H1 (cell line): Measurements from ENCODE around the gene TLL1. TPM values are rescaled to one million over a fixed set of nuclear protein-coding genes. Genes with fewer than 3 reads are reported as not detected.

Source experiments
- CTCF ChIA-PET: fragments of 300-600 bp; sonication (Branson Sonifier 250); formaldehyde crosslinking; loops from one replicate; lab custom pipeline; 2021; ENCODE audit not compliant: partially characterized antibody; lab: Charles Lee
- POLR2A ChIA-PET: fragments of 300-600 bp; sonication (Branson Sonifier 250); formaldehyde crosslinking; loops from one replicate; lab custom pipeline; 2021; ENCODE audit warnings: inconsistent platforms; ENCODE audit not compliant: partially characterized antibody; lab: Charles Lee
- DNase-seq, 2 experiments: peaks; one replicate each; pipeline versions ENCODE4 v3.0.0 to v3.0.0-alpha.2; 2010 to 2022; ENCODE audit warnings: low spot score in 2 of 2, low read depth in 1 of 2, mixed read lengths in 1 of 2
- FAIRE-seq: peaks from 2 replicates; lab custom pipeline; 2011; peaks lifted over from hg19 to GRCh38; lab: Jason Lieb, UNC
- H2AFZ ChIP-seq: 2 replicates; pipeline ENCODE4 v1.8.1; 2012; ENCODE audit warnings: low read length, inconsistent platforms
- H2AK5ac ChIP-seq: 2 replicates; pipeline ENCODE4 v1.6.1; 2013; ENCODE audit warnings: low read depth, low read length
- H2BK120ac ChIP-seq: replicated peaks from 2 replicates; pipeline ENCODE3; 2013; ENCODE audit warnings: low read depth, low read length, inconsistent platforms
- H2BK12ac ChIP-seq: 2 replicates; pipeline ENCODE4 v1.6.1; 2013; ENCODE audit warnings: low read depth, low read length
- H2BK15ac ChIP-seq: 2 replicates; pipeline ENCODE4 v1.6.1; 2013; ENCODE audit warnings: low read length
- H2BK20ac ChIP-seq: 2 replicates; pipeline ENCODE4 v1.6.1; 2013; ENCODE audit warnings: low read length
- H2BK5ac ChIP-seq: 2 replicates; pipeline ENCODE4 v1.6.1; 2013; ENCODE audit warnings: low read depth, low read length
- H3K14ac ChIP-seq: 2 replicates; pipeline ENCODE4 v1.6.1; 2013; ENCODE audit warnings: inconsistent platforms; ENCODE audit not compliant: insufficient read length
- H3K18ac ChIP-seq: 2 replicates; pipeline ENCODE4 v1.6.1; 2013; ENCODE audit warnings: low read length; ENCODE audit errors: extremely low read depth
- H3K23ac ChIP-seq: 2 replicates; pipeline ENCODE4 v1.6.1; 2013; ENCODE audit warnings: inconsistent platforms; ENCODE audit not compliant: insufficient read length
- H3K23me2 ChIP-seq: 2 replicates; pipeline ENCODE4 v1.6.1; 2013; ENCODE audit warnings: low read depth, low read length
- H3K27ac ChIP-seq: 2 replicates; pipeline ENCODE4 v1.6.1; 2011; ENCODE audit warnings: low read depth, low read length, inconsistent platforms
- H3K27me3 ChIP-seq, 4 experiments: replicated peaks in 1 of 4; 1 replicate in 1 of 4; 2 replicates in 3 of 4; pipeline versions ENCODE4 v1.6.1 to v1.8.1; 2011 to 2013; ENCODE audit warnings: low read length in 3 of 4, mild to moderate bottlenecking in 3 of 4, inconsistent platforms in 2 of 4, mixed read lengths in 2 of 4, moderate library complexity in 1 of 4; ENCODE audit not compliant: control insufficient read depth in 3 of 4, insufficient read depth in 3 of 4; ENCODE audit errors: extremely low read depth in 1 of 4
- H3K36me3 ChIP-seq, 4 experiments: 2 replicates each; pipeline versions ENCODE4 v1.6.1 to v1.8.1; 2011 to 2013; ENCODE audit warnings: mild to moderate bottlenecking in 4 of 4, low read length in 3 of 4, moderate library complexity in 2 of 4, control low read depth in 1 of 4, inconsistent platforms in 1 of 4; ENCODE audit not compliant: insufficient read depth in 4 of 4, control insufficient read depth in 2 of 4
- H3K4ac ChIP-seq: replicated peaks from 2 replicates; pipeline ENCODE3; 2013; ENCODE audit warnings: low read length, low read depth, mixed read lengths, inconsistent platforms; ENCODE audit not compliant: insufficient read length
- H3K4me1 ChIP-seq, 4 experiments: replicated peaks in 1 of 4; 1 replicate in 1 of 4; 2 replicates in 3 of 4; pipeline versions ENCODE4 v1.6.1 to v1.8.1; 2011 to 2013; ENCODE audit warnings: low read length in 3 of 4, inconsistent platforms in 2 of 4, mixed read lengths in 1 of 4; ENCODE audit not compliant: insufficient read depth in 4 of 4, control insufficient read depth in 3 of 4
- H3K4me2 ChIP-seq, 2 experiments: 2 replicates each; pipeline versions ENCODE4 v1.6.1 to v1.8.1; 2011 to 2013; ENCODE audit warnings: low read depth in 2 of 2, low read length in 2 of 2, control low read depth in 1 of 2, inconsistent platforms in 1 of 2, mild to moderate bottlenecking in 1 of 2; ENCODE audit not compliant: insufficient read depth in 1 of 2
- H3K4me3 ChIP-seq, 4 experiments: fragments of 200-600, 300-600 bp in 1 of 4; sonication (generic), shearing (Covaris generic), sonication (Bioruptor Twin) in 1 of 4; 2 replicates each; pipeline versions ENCODE4 v1.5.1 to v1.8.1; 2011 to 2016; ENCODE audit warnings: low read length in 4 of 4, low read depth in 3 of 4, control low read depth in 2 of 4, inconsistent platforms in 2 of 4, mild to moderate bottlenecking in 2 of 4, mixed read lengths in 1 of 4, moderate library complexity in 1 of 4; ENCODE audit not compliant: insufficient read depth in 2 of 4; ENCODE audit errors: extremely low read depth in 1 of 4
- H3K56ac ChIP-seq: replicated peaks from 2 replicates; pipeline ENCODE3; 2013; ENCODE audit warnings: low read depth, mild to moderate bottlenecking, mixed read lengths, low read length, inconsistent platforms; ENCODE audit not compliant: insufficient read length
- H3K79me1 ChIP-seq: 2 replicates; pipeline ENCODE4 v1.6.1; 2013; ENCODE audit warnings: low read depth, low read length, control low read depth
- H3K79me2 ChIP-seq, 2 experiments: 2 replicates each; pipeline versions ENCODE4 v1.6.1 to v1.8.1; 2012 to 2013; ENCODE audit warnings: low read length in 2 of 2, mild to moderate bottlenecking in 2 of 2, inconsistent platforms in 1 of 2; ENCODE audit not compliant: insufficient read depth in 2 of 2, control insufficient read depth in 1 of 2
- H3K9ac ChIP-seq, 4 experiments: replicated peaks in 1 of 4; 1 replicate in 1 of 4; 2 replicates in 3 of 4; pipeline versions ENCODE4 v1.6.1 to v1.8.1; 2011 to 2013; ENCODE audit warnings: low read depth in 3 of 4, low read length in 3 of 4, control low read depth in 2 of 4, mild to moderate bottlenecking in 2 of 4, moderate library complexity in 2 of 4, inconsistent platforms in 1 of 4; ENCODE audit errors: extremely low read depth in 1 of 4
- H3K9me3 ChIP-seq, 2 experiments: 2 replicates each; pipeline versions ENCODE4 v1.6.1 to v1.8.1; 2012 to 2013; ENCODE audit warnings: mild to moderate bottlenecking in 2 of 2, moderate library complexity in 2 of 2, control low read depth in 1 of 2, inconsistent platforms in 1 of 2, low read depth in 1 of 2, low read length in 1 of 2, mixed read lengths in 1 of 2; ENCODE audit not compliant: insufficient read depth in 2 of 2
- H4K20me1 ChIP-seq, 2 experiments: replicated peaks in 1 of 2; 2 replicates each; pipeline versions ENCODE3 to v1.8.1; 2011 to 2013; ENCODE audit warnings: inconsistent platforms in 2 of 2, low read length in 2 of 2, mild to moderate bottlenecking in 1 of 2; ENCODE audit not compliant: insufficient read depth in 2 of 2, control insufficient read depth in 1 of 2
- H4K5ac ChIP-seq: 2 replicates; pipeline ENCODE4 v1.6.1; 2013; ENCODE audit warnings: low read length, low read depth, mixed read lengths, inconsistent platforms; ENCODE audit not compliant: insufficient read length
- H4K8ac ChIP-seq: 2 replicates; pipeline ENCODE4 v1.8.0; 2013; ENCODE audit warnings: mild to moderate bottlenecking, moderate library complexity, low read length, inconsistent platforms; ENCODE audit not compliant: insufficient read depth; ENCODE audit errors: extremely low read depth
- H4K91ac ChIP-seq: replicated peaks from 2 replicates; pipeline ENCODE3; 2013; ENCODE audit warnings: low read length, mixed read lengths, inconsistent platforms; ENCODE audit not compliant: insufficient read length
- BACH1 ChIP-seq: IDR thresholded peaks from 2 replicates; pipeline ENCODE4 v1.6.1; 2012; ENCODE audit warnings: low read length, improper control_type of control experiment
- BCL11A ChIP-seq, 2 experiments: IDR thresholded peaks; one replicate each; pipeline ENCODE4 v1.6.1; 2011; ENCODE audit warnings: low read depth in 2 of 2, low read length in 2 of 2, mild to moderate bottlenecking in 2 of 2
- CREB1 ChIP-seq: IDR thresholded peaks from 2 replicates; pipeline ENCODE4 v1.6.1; 2012; ENCODE audit warnings: inconsistent platforms
- CTBP2 ChIP-seq: IDR thresholded peaks from 2 replicates; pipeline ENCODE4 v1.7.0; 2011; ENCODE audit warnings: borderline replicate concordance, mild to moderate bottlenecking, moderate library complexity, mixed read lengths, low read length; ENCODE audit not compliant: insufficient read depth, insufficient read length
- HDAC6 ChIP-seq: IDR thresholded peaks from one replicate; pipeline ENCODE4 v1.7.1; 2012; ENCODE audit warnings: low read depth, mild to moderate bottlenecking, inconsistent platforms, low read length, moderate library complexity
- JUN ChIP-seq: IDR thresholded peaks from 2 replicates; pipeline ENCODE4 v1.6.1; 2011; ENCODE audit warnings: low read depth, mild to moderate bottlenecking, improper control_type of control experiment, low read length
- KDM5A ChIP-seq: fragments of 200-600 bp; IDR thresholded peaks from 2 replicates; pipeline ENCODE4 v1.7.1; 2012; ENCODE audit warnings: mild to moderate bottlenecking, low read length, inconsistent platforms, mixed read lengths
- MAFK ChIP-seq: IDR thresholded peaks from 2 replicates; pipeline ENCODE4 v1.6.1; 2012; ENCODE audit warnings: low read depth, mild to moderate bottlenecking, improper control_type of control experiment, low read length
- PHF8 ChIP-seq: fragments of 200-600 bp; sonication (generic); conservative IDR thresholded peaks from 2 replicates; pipeline ENCODE4 v1.7.1; 2012; ENCODE audit warnings: low read depth, mild to moderate bottlenecking, inconsistent platforms, low read length, moderate library complexity
- RBBP5 ChIP-seq: IDR thresholded peaks from 2 replicates; pipeline ENCODE4 v1.7.1; 2012; ENCODE audit warnings: low read depth, mild to moderate bottlenecking, inconsistent platforms, low read length, moderate library complexity, borderline replicate concordance
- SIRT6 ChIP-seq: IDR thresholded peaks from one replicate; pipeline ENCODE4 v1.7.1; 2012; ENCODE audit warnings: low read length, inconsistent platforms
- SIX5 ChIP-seq: IDR thresholded peaks from 2 replicates; pipeline ENCODE4 v1.6.1; 2011; ENCODE audit warnings: mild to moderate bottlenecking, low read depth, low read length
- SP2 ChIP-seq: IDR thresholded peaks from 2 replicates; pipeline ENCODE4 v1.6.1; 2012; ENCODE audit warnings: mild to moderate bottlenecking, low read length, inconsistent platforms
- TAF1 ChIP-seq: IDR thresholded peaks from 2 replicates; pipeline ENCODE4 v1.6.1; 2011; ENCODE audit warnings: mild to moderate bottlenecking, low read depth, low read length
- TAF7 ChIP-seq: optimal IDR thresholded peaks from 2 replicates; pipeline ENCODE3; 2011; ENCODE audit warnings: low read depth, mild to moderate bottlenecking, inconsistent platforms, low read length, moderate library complexity, borderline replicate concordance
- ZNF274 ChIP-seq: IDR thresholded peaks from 2 replicates; pipeline ENCODE4 v1.7.0; 2012; ENCODE audit warnings: low read length, borderline replicate concordance; ENCODE audit errors: extremely low read depth
- WGBS, 2 experiments: shearing (Covaris generic) in 1 of 2; methylation state at CpG; one replicate each; pipeline versions ENCODE4 v1.1.6 to v1.1.7; 2013 to 2015; ENCODE audit warnings: low lambda C conversion rate in 2 of 2, mixed read lengths in 2 of 2, inconsistent platforms in 1 of 2, low coverage in 1 of 2, missing lambda C conversion rate in 1 of 2; ENCODE audit not compliant: insufficient replicate concordance in 2 of 2, insufficient coverage in 1 of 2, insufficient read length in 1 of 2; ENCODE audit errors: extremely low coverage in 1 of 2, missing lambda C conversion rate in 1 of 2; 5-methylcytosine and 5-hydroxymethylcytosine counted together
- polyA plus RNA-seq, 7 experiments: library from polyadenylated mRNA; depleted of rRNA in 3 of 7; stranded (reverse) in 5 of 7; unstranded in 2 of 7; fragments of >200 nt in 5 of 7; fragments of 200-250 nt in 2 of 7; gene quantifications; 1 replicate in 5 of 7; 2 replicates in 1 of 7; 4 replicates in 1 of 7; pipeline versions ENCODE4 v1.2.1 to v1.2.3, GENCODE V29; 2011 to 2013; ENCODE audit warnings: missing spikeins in 2 of 7, mixed read lengths in 2 of 7
- total RNA-seq: library from RNA; stranded (reverse); fragmentation: NEBNext Ultra II Directional; extraction: Animal tissue kit (Norgen Biotek cat#: 25700); gene quantifications from 2 replicates; pipeline ENCODE4 v1.2.1, GENCODE V29; 2021

Gene TLL1
- total and polyA plus RNA-seq, 2 of the 8 experiments (the other 6 are each of a cell fraction or from before 2014, with no cell fraction given) = 0.18 to 1.1 TPM

- H2AFZ ChIP-seq = no peak overlapping the region
- no peak overlapping the region for H3K14ac ChIP-seq
- H3K27me3 ChIP-seq = no peaks in the 10 kb centered on the region
- 97% methylated on average over 2 of the region's 2 CpGs; no CpG with 5 or more reads in 1 of the 2 experiments for WGBS, 2 experiments
- H3K18ac ChIP-seq = no peak overlapping the region
- no peak overlapping the region for H2BK5ac ChIP-seq
- FAIRE-seq (no peak), DNase-seq (no peak)
- H3K4me1 ChIP-seq = no peaks in the 10 kb centered on the region
- no peak overlapping the region for H2BK20ac ChIP-seq
- H4K20me1 ChIP-seq = no peaks in the 10 kb centered on the region
- no peaks in the 10 kb centered on the region for H3K79me2 ChIP-seq
- CTCF ChIA-PET = no interaction called here
- no peak overlapping the region for H3K27ac ChIP-seq
- H4K5ac ChIP-seq = no peak overlapping the region
- no peak overlapping the region for H3K4ac ChIP-seq
- no peak overlapping the region for H2AK5ac ChIP-seq
- H3K9ac ChIP-seq = no peak overlapping the region
- no peak overlapping the region for H2BK15ac ChIP-seq
- no peak overlapping the region for H2BK120ac ChIP-seq
- no peak overlapping the region for H3K4me2 ChIP-seq
- no peak overlapping the region for H2BK12ac ChIP-seq
- no peak overlapping the region for H4K8ac ChIP-seq
- H4K91ac ChIP-seq = no peak overlapping the region
- no peak overlapping the region for H3K56ac ChIP-seq
- H3K9me3 ChIP-seq = peaks cover 3 to 6% of the 10 kb centered on the region in 2 experiments; a peak in 1 of 4 replicates
- H3K4me3 ChIP-seq = no peak overlapping the region
- H3K36me3 ChIP-seq = no peaks in the 10 kb centered on the region
- no peaks in the 10 kb centered on the region for H3K79me1 ChIP-seq
- POLR2A ChIA-PET = no interaction called here
- H3K23ac ChIP-seq = no peak overlapping the region
- no peaks in the 10 kb centered on the region for H3K23me2 ChIP-seq
- TF ChIP-seq ZNF274 (no peak), SP2 (no peak), RBBP5 (no peak), SIRT6 (no peak), TAF7 (no peak), SIX5 (no peak), BACH1 (no peak), MAFK (no peak), JUN (no peak), CREB1 (no peak), HDAC6 (no peak), TAF1 (no peak), PHF8 (no peak), BCL11A (IDR thresholded peaks at IDR 0.05; ENCODE audit: low read depth in 2 of 2, low read length in 2 of 2) (no peak), CTBP2 (no peak), KDM5A (no peak)
These were observed 92.5 kb downstream of the TLL1 start for GRCh38 chr4:165965503-165965902.
